Right hindlimb (tissue), 1 donor: ENCODE data around the gene MEN1.

Experiments used
- DNase-seq: peaks from one replicate; pipeline ENCODE4 v3.0.0-alpha.2; 2018

MEN1 gene

DNA sequence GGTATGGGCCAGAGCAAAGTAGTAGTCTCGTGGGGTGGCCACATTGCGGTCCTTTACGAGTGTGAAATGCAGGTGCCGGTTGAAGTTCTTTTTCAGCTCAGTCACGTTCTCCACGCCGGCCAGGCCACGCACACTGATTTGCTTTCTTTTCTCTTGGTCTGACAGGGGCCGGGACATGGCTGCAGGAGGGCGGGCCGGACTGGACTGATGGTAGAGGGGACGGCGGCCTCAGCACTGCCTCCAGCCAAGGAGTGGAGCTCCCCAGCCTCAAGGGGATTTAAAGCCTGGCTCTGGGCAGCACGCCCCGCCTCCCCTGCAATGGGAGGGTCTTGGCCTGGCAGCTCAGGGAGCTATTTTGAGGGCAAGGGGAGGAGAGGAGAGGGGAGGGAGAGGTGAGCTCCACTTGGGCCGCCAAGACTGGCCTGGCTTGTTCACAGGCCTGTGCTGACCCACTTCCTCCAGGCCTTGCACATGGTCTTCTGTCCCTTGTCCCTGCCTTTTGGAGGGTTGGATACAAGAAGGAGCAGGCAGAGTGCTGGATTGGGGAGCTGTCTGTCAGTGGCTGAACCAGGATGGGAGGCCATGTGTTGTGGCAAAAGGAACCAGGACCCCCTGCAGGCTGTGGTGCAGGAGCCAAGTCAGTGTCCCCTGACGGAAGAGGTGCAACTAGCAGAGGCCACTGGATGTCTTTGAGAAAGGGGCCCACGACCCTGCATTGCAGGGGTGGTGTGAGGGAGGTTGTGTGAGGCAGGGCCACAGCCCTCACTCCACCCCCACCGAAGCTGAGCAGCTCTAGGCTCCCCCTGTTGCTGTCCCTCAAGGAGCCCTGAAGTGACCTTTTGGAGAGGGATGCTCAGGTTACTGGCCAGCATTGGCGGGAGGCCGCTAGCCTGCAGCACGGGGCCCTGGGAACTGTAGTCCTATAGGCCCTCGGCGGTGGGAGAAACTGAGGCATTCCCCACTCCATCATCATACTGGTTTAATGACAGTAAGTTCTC lies 50.3 kb downstream of the MEN1 start, which contains the start of gene PYGM:
Gene PYGM, minus strand, starts transcription at position 253 of the 998 bp plus-strand sequence. Its CDS starts 76 bp downstream, at position 177.
- peak; percentile 94 for DNase-seq

DNA sequence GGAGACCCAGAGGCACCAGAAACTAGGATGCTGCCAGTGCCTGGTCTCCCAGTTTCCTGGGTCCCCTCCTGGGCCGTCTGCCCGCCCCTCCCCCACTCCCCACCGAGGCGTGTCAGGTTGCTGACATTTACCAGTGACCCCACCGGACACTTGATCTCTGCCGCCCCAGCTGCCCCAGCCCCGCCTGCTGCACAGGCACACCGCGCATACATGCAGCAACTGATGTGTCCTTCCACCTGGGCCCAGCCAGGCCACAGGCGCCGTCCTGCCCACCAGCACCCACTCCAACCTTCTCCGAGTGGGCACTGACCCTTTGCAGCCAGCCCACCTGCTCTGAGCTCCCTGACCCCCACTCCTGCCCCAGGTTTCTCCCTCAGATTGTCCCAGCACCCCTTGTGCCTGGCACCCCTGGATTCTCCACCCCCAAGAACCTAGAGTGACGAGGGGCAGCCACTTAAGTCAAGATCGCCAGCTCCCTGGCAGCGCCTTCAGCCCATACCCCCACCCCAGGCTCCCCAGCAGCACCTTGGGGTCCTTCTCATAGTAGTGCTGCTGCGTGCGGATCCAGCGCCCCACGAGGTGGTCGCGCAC lies 51.1 kb downstream of the MEN1 start:
- DNase-seq: peak; percentile 39

DNA sequence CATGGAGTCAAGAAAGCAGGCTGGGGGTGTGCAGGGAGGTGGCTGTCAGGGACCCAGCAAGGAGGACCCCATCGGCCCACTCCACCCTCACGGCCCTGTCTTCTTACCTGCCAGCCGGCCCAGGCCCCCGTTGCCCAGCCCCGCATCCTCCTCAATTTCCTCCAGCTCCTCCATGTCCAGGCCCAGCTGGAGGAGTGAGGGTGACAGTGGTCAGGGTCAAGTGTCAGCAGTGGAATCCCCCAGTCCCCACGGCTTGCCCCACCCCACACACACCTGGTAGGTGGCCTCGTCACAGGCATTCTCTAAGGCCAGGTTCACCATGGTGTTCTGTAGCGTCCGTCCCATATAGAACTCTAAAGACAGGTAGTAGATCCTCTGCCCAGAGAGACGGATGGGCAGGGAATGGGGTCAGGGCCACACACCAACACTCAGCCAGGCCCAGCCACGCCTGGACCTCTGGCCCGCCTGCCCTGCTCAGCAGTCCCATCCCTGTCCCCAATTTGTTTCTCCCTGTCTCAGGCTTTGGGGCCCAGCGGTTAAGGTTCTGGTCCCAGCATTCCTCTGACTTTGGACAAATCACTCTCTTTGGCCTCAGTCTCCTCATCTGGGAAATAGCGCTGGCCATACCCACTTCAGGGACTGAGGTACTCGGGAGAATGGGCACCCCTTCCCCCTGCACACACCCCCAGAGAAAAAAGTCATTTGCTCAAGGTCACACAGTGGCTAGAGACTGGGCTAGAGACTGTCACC lies 51.8 kb downstream of the MEN1 start:
- DNase-seq: no peak

DNA sequence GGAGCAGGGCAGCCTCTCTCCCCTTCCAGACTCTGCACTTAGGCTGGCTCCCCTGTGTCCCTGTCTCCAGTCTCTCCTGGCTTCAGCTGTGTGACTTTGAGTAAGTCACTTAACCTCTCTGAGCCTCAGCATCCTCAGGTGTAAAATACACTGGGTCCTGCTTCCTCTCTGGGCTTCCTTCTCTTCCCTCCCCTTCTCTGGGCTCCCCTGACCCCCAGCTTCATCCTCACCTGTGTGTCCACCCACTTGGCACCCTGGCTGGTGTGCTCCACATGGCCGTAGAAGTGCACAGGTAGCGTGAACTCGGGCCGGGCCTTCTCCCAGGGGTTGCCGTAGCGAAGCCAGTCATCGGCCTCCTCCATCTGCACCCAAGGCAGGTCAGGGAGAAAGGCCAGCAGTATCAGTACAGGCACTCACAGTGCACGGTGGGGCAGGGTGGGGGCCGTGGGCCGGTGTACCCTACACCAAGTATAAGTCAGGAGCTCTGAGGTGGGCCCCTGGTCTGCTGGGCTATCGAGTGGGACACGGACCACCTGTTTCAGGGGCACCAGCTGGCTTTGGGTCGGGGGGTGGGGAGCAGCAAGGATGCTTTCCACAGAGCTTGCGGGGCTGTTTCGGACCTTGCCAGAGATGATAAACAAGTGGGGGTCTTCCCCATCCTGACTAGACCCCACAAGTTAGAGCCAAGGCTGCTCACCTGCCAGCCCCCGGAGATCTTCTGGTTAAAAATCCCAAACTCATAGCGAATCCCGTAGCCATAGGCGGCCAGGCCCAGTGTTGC lies 52.6 kb downstream of the MEN1 start:
- DNase-seq: no peak

DNA sequence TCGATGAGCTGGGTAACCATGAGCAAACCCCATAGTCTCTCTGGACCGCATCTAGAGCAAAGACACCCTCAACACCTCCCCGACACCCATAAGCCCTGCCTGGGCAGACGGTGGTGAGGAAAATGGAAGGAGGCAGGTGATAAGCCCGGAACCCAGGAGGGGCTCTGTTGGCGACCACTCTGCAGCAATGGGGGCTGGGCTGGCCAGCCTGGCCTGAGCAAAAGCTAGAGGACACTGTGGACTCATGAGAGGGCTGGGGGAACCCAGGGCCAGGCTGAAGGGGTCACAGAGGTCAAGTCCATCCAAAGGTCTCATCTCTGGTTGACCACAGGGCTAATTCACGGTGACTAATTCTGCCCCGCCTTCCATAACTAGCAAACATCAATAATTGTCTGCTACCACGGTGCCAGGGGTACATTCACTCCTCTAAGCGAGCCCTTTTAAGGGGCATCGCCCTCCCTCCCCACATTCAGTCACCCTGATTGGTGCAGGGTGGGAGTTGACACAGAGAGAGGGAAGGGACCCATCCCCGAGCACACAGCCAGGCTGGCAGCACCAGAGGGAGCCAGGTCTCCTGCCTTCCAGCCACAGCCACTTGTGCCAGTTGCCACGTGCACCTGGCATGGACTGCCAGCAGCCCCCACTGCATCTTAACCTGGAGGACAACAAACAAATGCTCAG lies 54.5 kb downstream of the MEN1 start:
- no peak for DNase-seq

DNA sequence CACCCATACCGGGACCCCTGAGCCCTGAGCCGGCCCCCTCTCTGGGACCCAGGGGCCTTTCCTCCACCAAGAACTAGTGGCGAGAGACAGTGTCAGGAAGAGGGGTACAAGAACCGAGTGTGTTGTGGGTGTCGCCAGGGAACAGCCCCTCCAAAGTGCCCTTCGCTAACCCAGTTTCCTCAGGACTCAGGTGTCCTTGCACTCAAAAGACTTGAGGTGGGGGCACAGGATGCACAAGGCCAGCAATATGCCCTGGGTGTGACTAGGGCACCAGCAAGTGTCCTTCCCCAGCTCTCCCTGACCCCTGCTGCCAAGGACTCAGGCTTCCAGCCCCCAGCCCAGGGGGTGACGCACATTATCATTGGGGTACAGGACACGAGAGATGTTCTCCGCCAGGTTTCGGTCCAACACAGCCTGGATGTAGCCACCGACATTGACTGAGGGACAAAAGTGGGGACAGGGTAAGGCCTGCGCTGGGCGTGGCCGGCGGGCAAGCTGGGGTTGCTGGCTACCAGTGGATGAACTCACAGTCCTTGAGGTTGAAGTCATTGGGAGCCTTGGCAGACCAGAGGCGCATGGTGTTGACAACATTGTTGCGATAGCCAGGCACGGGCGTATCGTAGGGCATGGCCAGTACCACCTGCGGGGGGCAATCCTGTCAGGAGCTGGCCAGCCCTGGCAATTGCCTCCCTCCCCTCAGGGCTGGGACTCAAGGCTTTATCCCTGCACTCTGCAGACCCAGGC lies 55.3 kb downstream of the MEN1 start:
- DNase-seq: no peak

DNA sequence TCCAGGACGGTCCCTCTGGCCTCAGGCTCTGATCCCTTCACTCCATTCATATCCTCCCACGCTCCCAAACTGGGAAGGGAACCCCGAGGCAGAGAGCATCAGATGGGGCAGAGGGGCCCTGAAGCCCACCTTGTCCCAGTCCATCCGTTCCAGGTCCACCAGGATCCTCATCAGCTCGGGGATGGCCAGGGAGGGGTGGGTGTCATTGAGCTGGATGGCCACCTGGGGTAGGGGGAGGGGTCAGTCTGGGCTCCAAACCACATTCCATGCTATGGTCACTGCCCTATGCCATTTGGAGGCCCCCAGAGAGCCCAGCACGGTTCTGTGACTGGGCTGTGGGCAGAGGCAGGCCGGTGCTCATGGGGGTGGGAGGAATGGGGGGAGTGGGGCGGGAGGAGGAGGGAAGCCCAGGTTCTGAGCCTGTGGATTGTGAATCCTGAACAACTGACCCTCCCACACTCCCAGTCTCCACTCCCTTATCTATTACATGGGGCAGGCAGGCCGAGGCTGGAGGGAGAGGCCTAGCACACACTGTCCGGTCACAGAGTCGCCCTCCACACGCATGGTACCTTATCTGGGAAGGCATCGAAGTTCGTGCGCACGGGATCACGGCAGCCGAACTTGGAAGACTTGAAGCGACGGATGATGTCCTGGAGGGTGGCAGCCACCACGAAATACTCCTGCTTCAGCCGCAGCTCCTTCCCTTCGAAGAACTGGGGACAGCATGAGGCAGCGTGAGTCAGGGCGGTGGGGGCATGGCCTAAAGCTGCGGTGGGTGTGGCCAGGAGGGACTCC lies 56.0 kb downstream of the MEN1 start:
- no peak for DNase-seq
